K562 (cell line): Measurements from ENCODE around the gene AP3S2. TPM values are rescaled to one million over a fixed set of nuclear protein-coding genes. Genes with fewer than 3 reads are reported as not detected.

ENCODE experiments used
- ATAC-seq: fragments of 200-7000 bp; cut with Tn5 transposase; 3 replicates; pipeline ENCODE4 v1.9.1; 2020; ENCODE audit warnings: moderate library complexity
- BruUV-seq: library from RNA; stranded (reverse); fragments of 400-500 nt; replicated peaks from 2 replicates; lab custom pipeline; 2021; lab: Mats Ljungman, UMichigan
- CTCF ChIA-PET: fragments of 300-600 bp; formaldehyde crosslinking; extraction: SDS; loops from one replicate; lab custom pipeline; 2021; ENCODE audit warnings: low intra/inter-chr PET ratio; lab: Yijun Ruan, JAX
- POLR2A ChIA-PET: fragments of 300-600, 350-650 bp; sonication (Branson Sonifier 250); formaldehyde crosslinking; extraction: SDS; loops from one replicate; lab custom pipeline; 2021; ENCODE audit warnings: antibody characterized with exemption, inconsistent platforms; lab: Yijun Ruan, JAX
- DNase-seq, 4 experiments: peaks; one replicate each; pipeline versions ENCODE4 v3.0.0 to v3.0.0-alpha.2; 2011 to 2018; ENCODE audit warnings: low spot score in 3 of 4, mixed read lengths in 3 of 4; ENCODE audit errors: extremely low read depth in 1 of 4
- FAIRE-seq: peaks from 2 replicates; lab custom pipeline; 2011; peaks lifted over from hg19 to GRCh38; lab: Jason Lieb, UNC
- H2AFZ ChIP-seq: 2 replicates; pipeline ENCODE4 v1.6.0; 2011; ENCODE audit warnings: low read depth, low read length, control low read depth, inconsistent platforms
- H3K27ac ChIP-seq: fragments of 200-600 bp; 3 replicates; pipeline ENCODE4 v1.8.0; 2011; ENCODE audit warnings: low read depth, mild to moderate bottlenecking, control low read depth, inconsistent platforms, low read length, moderate library complexity, mixed read lengths; ENCODE audit errors: extremely low read depth
- H3K27me3 ChIP-seq, 2 experiments: fragments of 300-600 bp in 1 of 2; 2 replicates in 1 of 2; 3 replicates in 1 of 2; pipeline versions ENCODE4 v1.6.0 to v1.8.0; 2011; ENCODE audit warnings: inconsistent platforms in 2 of 2, low read length in 2 of 2, mild to moderate bottlenecking in 1 of 2, mixed read lengths in 1 of 2, moderate library complexity in 1 of 2; ENCODE audit not compliant: control insufficient read depth in 2 of 2, insufficient read depth in 2 of 2
- H3K36me3 ChIP-seq: fragments of 300-600 bp; 3 replicates; pipeline ENCODE4 v1.8.0; 2011; ENCODE audit warnings: mild to moderate bottlenecking, low read length, inconsistent platforms; ENCODE audit not compliant: control insufficient read depth, insufficient read depth
- H3K4me1 ChIP-seq, 2 experiments: fragments of 200-600 bp in 1 of 2; replicated peaks in 1 of 2; 2 replicates in 1 of 2; 3 replicates in 1 of 2; pipeline versions ENCODE4 v1.5.1 to v1.8.0; 2011; ENCODE audit warnings: inconsistent platforms in 2 of 2, low read length in 2 of 2, mild to moderate bottlenecking in 1 of 2, mixed read lengths in 1 of 2, moderate library complexity in 1 of 2; ENCODE audit not compliant: control insufficient read depth in 2 of 2, insufficient read depth in 2 of 2
- H3K4me2 ChIP-seq: 2 replicates; pipeline ENCODE4 v1.6.1; 2011; ENCODE audit warnings: low read length, control low read depth, inconsistent platforms, mixed read lengths; ENCODE audit not compliant: insufficient read depth
- H3K4me3 ChIP-seq: fragments of 200-600 bp; sonication (generic), shearing (Covaris generic); 2 replicates; pipeline ENCODE4 v1.5.1; 2016; ENCODE audit warnings: control low read depth, inconsistent platforms
- H3K79me2 ChIP-seq: fragments of 200-600 bp; 3 replicates; pipeline ENCODE4 v1.8.0; 2011; ENCODE audit warnings: low read length, inconsistent platforms; ENCODE audit not compliant: control insufficient read depth, insufficient read depth
- H3K9ac ChIP-seq, 2 experiments: 2 replicates each; pipeline versions ENCODE4 v1.6.0 to v1.6.1; 2011; ENCODE audit warnings: low read depth in 2 of 2, low read length in 2 of 2, control low read depth in 1 of 2, inconsistent platforms in 1 of 2, mild to moderate bottlenecking in 1 of 2, mixed read lengths in 1 of 2; ENCODE audit not compliant: insufficient read depth in 1 of 2
- H3K9me1 ChIP-seq: one replicate; pipeline ENCODE4 v1.6.0; 2011; ENCODE audit warnings: inconsistent platforms, mild to moderate bottlenecking, low read length, moderate library complexity; ENCODE audit not compliant: control insufficient read depth, insufficient read depth
- H3K9me3 ChIP-seq: replicated peaks from 2 replicates; pipeline ENCODE4 v1.5.1; 2011; ENCODE audit warnings: low read depth, low read length, inconsistent platforms; ENCODE audit not compliant: control insufficient read depth, insufficient read depth
- H4K20me1 ChIP-seq: replicated peaks from 2 replicates; pipeline ENCODE4 v1.6.1; 2011; ENCODE audit warnings: low read length, inconsistent platforms, mixed read lengths; ENCODE audit not compliant: control insufficient read depth, insufficient read depth
- FOXK1 ChIP-seq: sonication (generic); formaldehyde crosslinking; IDR thresholded peaks from 2 replicates; pipeline ENCODE4 v1.8.0; 2022; ENCODE audit warnings: missing genetic modification reagents, mild to moderate bottlenecking, borderline replicate concordance
- FOXO4 ChIP-seq: fragments of 450-650 bp; formaldehyde crosslinking; IDR thresholded peaks from 2 replicates; pipeline ENCODE4 v1.4.0; 2020; ENCODE audit warnings: mild to moderate bottlenecking, moderate library complexity
- NCOA4 ChIP-seq: fragments of 450-650 bp; IDR thresholded peaks from 2 replicates; pipeline ENCODE4 v1.6.1; 2018; ENCODE audit warnings: mild to moderate bottlenecking; ENCODE audit not compliant: partially characterized antibody
- NCOA6 ChIP-seq: fragments of 450-650 bp; IDR thresholded peaks from 2 replicates; pipeline ENCODE4 v1.6.1; 2017; ENCODE audit warnings: mild to moderate bottlenecking
- PRMT5 ChIP-seq: sonication (generic); formaldehyde crosslinking; IDR thresholded peaks from 2 replicates; pipeline ENCODE4 v1.5.0; 2020; ENCODE audit warnings: missing genetic modification reagents
- STAT6 ChIP-seq: sonication (generic); formaldehyde crosslinking; IDR thresholded peaks from 2 replicates; pipeline ENCODE4 v1.8.1; 2023; ENCODE audit warnings: mild to moderate bottlenecking, missing genetic modification reagents
- TFAM ChIP-seq: fragments of 250-450 bp; sonication (Bioruptor Pico); conservative IDR thresholded peaks from 2 replicates; pipeline ENCODE4 v1.5.0; 2021; ENCODE audit warnings: mild to moderate bottlenecking, moderate library complexity
- WGBS: fragments of 100-300 bp; shearing (Covaris generic); methylation state at CpG from one replicate; pipeline ENCODE4 v1.1.6; 2016; ENCODE audit warnings: low coverage, mixed read lengths; ENCODE audit not compliant: insufficient coverage; ENCODE audit errors: missing lambda C conversion rate; 5-methylcytosine and 5-hydroxymethylcytosine counted together
- in situ Hi-C: fragments of 300-500 bp; cut with MboI; formaldehyde crosslinking; loops from 4 replicates; pipeline ENCODE4 v1.15.0; 2018; ENCODE audit warnings: inconsistent platforms, mixed read lengths
- intact Hi-C: fragments of 100-400 bp; cut with micrococcal nuclease; formaldehyde crosslinking; loops from 2 replicates; pipeline ENCODE4 v1.14.2; 2022
- polyA plus RNA-seq, 8 experiments: library from polyadenylated mRNA; depleted of rRNA in 4 of 8; stranded (reverse) in 5 of 8; unstranded in 3 of 8; fragments of >200 nt; fragmentation: Nextera tagmentation in 2 of 8; fragmentation: Illumina TruSeq in 1 of 8; extraction: Ambion mirVana in 2 of 8; extraction: Trizol in 1 of 8; gene quantifications; 2 replicates each; pipeline versions ENCODE4 v1.2.1 to v1.2.3, GENCODE V29; 2011 to 2014; ENCODE audit warnings: inconsistent platforms in 1 of 8, missing spikeins in 1 of 8
- total RNA-seq, 7 experiments: library from RNA; depleted of rRNA in 6 of 7; stranded (reverse); fragments of >200 nt in 6 of 7; fragmentation: Illumina TruSeq in 2 of 7; extraction: Trizol in 2 of 7; gene quantifications; 2 replicates each; pipeline versions ENCODE4 v1.2.1 to v1.2.3, GENCODE V29; 2011 to 2021; ENCODE audit warnings: low replicate concordance in 1 of 7

The AP3S2 gene
- total and polyA plus RNA-seq, 9 of the 15 experiments (the other 6 are each of a cell fraction or from before 2014, with no cell fraction given), result 16.4 to 54.1 (median 37.4) TPM

GRCh38 chr15:89803941-89804800, 89.6 kb downstream of the AP3S2 start:
- no peak overlapping the region for H3K27ac ChIP-seq
- no peak overlapping the region for H2AFZ ChIP-seq
- H3K9ac ChIP-seq, result peak overlapping the region in 1 of 2 experiments; percentile 45; a peak in 2 of 4 replicates
- H3K9me3 ChIP-seq, result no peaks in the 10 kb centered on the region
- H3K79me2 ChIP-seq, result no peaks in the 10 kb centered on the region
- intact Hi-C loops, result no loop called here
- TF ChIP-seq STAT6, result no peak
- no peak for TF ChIP-seq PRMT5
- no peak for TF ChIP-seq FOXO4 (CRISPR knock-in tag)
- no peak for TF ChIP-seq FOXK1 (CRISPR knock-in tag)
- TF ChIP-seq TFAM (CRISPR knock-in tag), result no peak
- no peak for TF ChIP-seq NCOA4
- TF ChIP-seq NCOA6, result no peak
- 72% methylated on average over 23 of the region's 29 CpGs for WGBS
- DNase-seq, result no peak
- no TSS peak for BruUV-seq
- no peak for FAIRE-seq
- H3K27me3 ChIP-seq, result peaks cover 0 to 5% of the 10 kb centered on the region in 2 experiments; a peak in 1 of 5 replicates
- H3K4me1 ChIP-seq, result peaks cover 0 to 49% of the 10 kb centered on the region in 2 experiments; a peak in 3 of 5 replicates
- H3K4me3 ChIP-seq, result no peak overlapping the region
- in situ Hi-C loops, result no loop called here
- no peak for ATAC-seq
- peaks cover 2% of the 10 kb centered on the region; the same call in 1 of the 2 replicates for H4K20me1 ChIP-seq
- no peaks in the 10 kb centered on the region for H3K9me1 ChIP-seq
- POLR2A ChIA-PET, result interaction anchor here (0.8 to 1.5 kb wide), 2 partner anchors 9 to 10 kb away, joined by 4 to 5 read pairs; partner anchors contain the start of gene ANPEP
- no peak overlapping the region for H3K4me2 ChIP-seq
- CTCF ChIA-PET, result no interaction called here
- H3K36me3 ChIP-seq, result no peaks in the 10 kb centered on the region
